Cerebellar nuclear complex (tissue), 1 donor: ENCODE data around the gene DHX58.

Experiments used
- DNase-seq, 2 experiments: peaks; one replicate each; lab custom pipeline; 2025; lab: John Stamatoyannopoulos, UW

Gene DHX58

GRCh38 chr17:42110301-42111264 is 1.9 kb downstream of the DHX58 start:
- no peak for DNase-seq

GRCh38 chr17:42109086-42109485 is 3.4 kb downstream of the DHX58 start:
- no peak for DNase-seq

- peak; percentile 26 to 70 for DNase-seq
These were observed 4.6 kb downstream of the DHX58 start for GRCh38 chr17:42107597-42108576.

GRCh38 chr17:42107124-42107523 is 5.4 kb downstream of the DHX58 start:
- DNase-seq: no peak

GRCh38 chr17:42106009-42106408 is 6.5 kb downstream of the DHX58 start:
- DNase-seq: no peak

GRCh38 chr17:42104264-42104663 is 8.2 kb downstream of the DHX58 start:
- no peak for DNase-seq

- no peak for DNase-seq
These were observed 9.1 kb downstream of the DHX58 start for GRCh38 chr17:42103221-42103954.

- no peak for DNase-seq
These were observed 10.8 kb downstream of the DHX58 start for GRCh38 chr17:42101513-42102292.

- DNase-seq: no peak
These were observed 13.6 kb downstream of the DHX58 start for GRCh38 chr17:42098730-42099399.

GRCh38 chr17:42097691-42098631 is 14.6 kb downstream of the DHX58 start, which contains the start of gene ZNF385C:
Gene ZNF385C (minus strand): TSS chr17:42098473. CDS start chr17:42063056, 35,417 bp downstream.
- DNase-seq: no peak

GRCh38 chr17:42096360-42097111 is 16.0 kb downstream of the DHX58 start:
- no peak for DNase-seq

- DNase-seq: no peak
These were observed 18.0 kb downstream of the DHX58 start for GRCh38 chr17:42094375-42095069.

GRCh38 chr17:42092939-42093338 is 19.6 kb downstream of the DHX58 start:
- DNase-seq: no peak

GRCh38 chr17:42090964-42091790 is 21.3 kb downstream of the DHX58 start:
- no peak for DNase-seq

- DNase-seq: no peak
These were observed 23.8 kb downstream of the DHX58 start for GRCh38 chr17:42088736-42089135.

GRCh38 chr17:42087736-42088705 is 24.5 kb downstream of the DHX58 start:
- no peak for DNase-seq
